ENCODE data around the gene NDUFB1. TPM values are rescaled to one million over a fixed set of nuclear protein-coding genes. Genes with fewer than 3 reads are reported as not detected.

NDUFB1 gene
- total and polyA plus RNA-seq, 2 of the 13 experiments (the other 11 are each of a cell fraction or from before 2014, with no cell fraction given) = 181 to 281 TPM

- TF ChIP-seq ZNF557 (CRISPR knock-in tag; IDR thresholded peaks at IDR 0.05) (no peak), ELF4 (CRISPR knock-in tag; IDR thresholded peaks at IDR 0.05; ENCODE audit: borderline replicate concordance) (no peak), ARID5B (CRISPR knock-in tag; IDR thresholded peaks at IDR 0.05) (peak; percentile 23), ZFP82 (CRISPR knock-in tag; IDR thresholded peaks at IDR 0.05; ENCODE audit: borderline replicate concordance) (peak; percentile 80; the same call in 1 of the 2 replicates), KDM5B (CRISPR knock-in tag; IDR thresholded peaks at IDR 0.05; ENCODE audit: borderline replicate concordance) (peak; percentile 71), TRIM22 (IDR thresholded peaks at IDR 0.05) (no peak), ZNF770 (CRISPR knock-in tag; IDR thresholded peaks at IDR 0.05) (no peak), ZNF800 (CRISPR knock-in tag; IDR thresholded peaks at IDR 0.05) (no peak), ZNF296 (CRISPR knock-in tag; conservative IDR thresholded peaks at IDR 0.05) (no peak), DDIT3 (CRISPR knock-in tag; IDR thresholded peaks at IDR 0.05) (no peak), PTBP1 (IDR thresholded peaks at IDR 0.05; ENCODE audit: low read depth, low read length, poor library complexity, severe bottlenecking) (no peak), HDAC2 (CRISPR knock-in tag; IDR thresholded peaks at IDR 0.05) (0 out of 2 replicates have a peak, but pooled peaks have one; percentile 21), KDM1A (CRISPR knock-in tag; IDR thresholded peaks at IDR 0.05) (no peak), RELA (CRISPR knock-in tag; IDR thresholded peaks at IDR 0.05) (no peak), IRX3 (CRISPR knock-in tag; IDR thresholded peaks at IDR 0.05; ENCODE audit: borderline replicate concordance, low read depth) (no peak), ZC3H4 (CRISPR knock-in tag; IDR thresholded peaks at IDR 0.05; ENCODE audit: borderline replicate concordance) (no peak), THAP7 (CRISPR knock-in tag; IDR thresholded peaks at IDR 0.05) (no peak), ZNF331 (CRISPR knock-in tag; IDR thresholded peaks at IDR 0.05) (peak; percentile 44; the same call in 1 of the 2 replicates)
Measured at GRCh38 chr14:92106143-92106926, 15.2 kb downstream of the NDUFB1 start, which contains the start of gene ATXN3 (continued).

All from HepG2 (cell line).